Endothelial cell of umbilical vein (primary cell): ENCODE data around the gene CTDSPL. TPM values are rescaled to one million over a fixed set of nuclear protein-coding genes. Genes with fewer than 3 reads are reported as not detected.

Source experiments
- BruUV-seq: library from RNA; stranded (reverse); fragments of 400-500 nt; replicated peaks from 2 replicates; lab custom pipeline; 2021; lab: Mats Ljungman, UMichigan
- CTCF ChIA-PET: fragments of 300-600, 350-600 bp; sonication (Branson Sonifier 250); formaldehyde crosslinking; loops from one replicate; lab custom pipeline; 2021; ENCODE audit warnings: antibody characterized with exemption, inconsistent platforms; lab: Charles Lee
- POLR2A ChIA-PET: fragments of 300-600, 350-600 bp; sonication (Branson Sonifier 250); formaldehyde crosslinking; loops from one replicate; lab custom pipeline; 2021; ENCODE audit warnings: antibody characterized with exemption, inconsistent platforms; lab: Charles Lee
- DNase-seq: peaks from one replicate; pipeline ENCODE4 v3.0.0-alpha.2; 2011; ENCODE audit warnings: low read depth, low spot score
- FAIRE-seq: peaks from 2 replicates; lab custom pipeline; 2011; peaks lifted over from hg19 to GRCh38; lab: Jason Lieb, UNC
- H2AFZ ChIP-seq: 2 replicates; pipeline ENCODE4 v1.6.0; 2012; ENCODE audit warnings: low read depth, low read length, control low read depth, inconsistent platforms
- H3K27ac ChIP-seq: 2 replicates; pipeline ENCODE4 v1.5.1; 2011; ENCODE audit warnings: low read depth, mild to moderate bottlenecking, control low read depth, low read length, moderate library complexity; ENCODE audit not compliant: insufficient read depth
- H3K27me3 ChIP-seq, 2 experiments: 2 replicates each; pipeline versions ENCODE4 v1.6.0 to v1.6.1; 2011; ENCODE audit warnings: low read length in 2 of 2, mixed read lengths in 1 of 2; ENCODE audit not compliant: control insufficient read depth in 2 of 2, insufficient read depth in 2 of 2
- H3K36me3 ChIP-seq, 2 experiments: 2 replicates in 1 of 2; 3 replicates in 1 of 2; pipeline ENCODE4 v1.5.1; 2011; ENCODE audit warnings: low read length in 2 of 2, mild to moderate bottlenecking in 1 of 2, moderate library complexity in 1 of 2; ENCODE audit not compliant: control insufficient read depth in 2 of 2, insufficient read depth in 2 of 2; ENCODE audit errors: extremely low read depth in 1 of 2
- H3K4me1 ChIP-seq: 3 replicates; pipeline ENCODE4 v1.5.1; 2011; ENCODE audit warnings: mild to moderate bottlenecking, low read length; ENCODE audit not compliant: control insufficient read depth, insufficient read depth; ENCODE audit errors: extremely low read depth
- H3K4me2 ChIP-seq: 2 replicates; pipeline ENCODE4 v1.6.1; 2011; ENCODE audit warnings: low read length, control low read depth, mixed read lengths; ENCODE audit not compliant: insufficient read depth
- H3K4me3 ChIP-seq, 3 experiments: fragments of 200-600 bp in 1 of 3; sonication (generic), shearing (Covaris generic) in 1 of 3; replicated peaks in 1 of 3; 2 replicates each; pipeline ENCODE4 v1.5.1; 2011 to 2016; ENCODE audit warnings: control low read depth in 3 of 3, low read length in 3 of 3, mild to moderate bottlenecking in 2 of 3, inconsistent platforms in 1 of 3, low read depth in 1 of 3, moderate library complexity in 1 of 3; ENCODE audit not compliant: insufficient read depth in 1 of 3
- H3K79me2 ChIP-seq: 2 replicates; pipeline ENCODE4 v1.6.0; 2012; ENCODE audit warnings: low read length, inconsistent platforms; ENCODE audit not compliant: control insufficient read depth, insufficient read depth
- H3K9ac ChIP-seq: replicated peaks from 2 replicates; pipeline ENCODE3; 2011; ENCODE audit warnings: low read length, control low read depth; ENCODE audit not compliant: insufficient read depth; ENCODE audit errors: extremely low read depth
- H3K9me1 ChIP-seq: replicated peaks from 3 replicates; pipeline ENCODE4 v1.6.0; 2011; ENCODE audit warnings: mild to moderate bottlenecking, low read length; ENCODE audit not compliant: control insufficient read depth, insufficient read depth; ENCODE audit errors: extremely low read depth
- H3K9me3 ChIP-seq: replicated peaks from 2 replicates; pipeline ENCODE4 v1.5.1; 2012; ENCODE audit warnings: low read length, inconsistent platforms; ENCODE audit not compliant: control insufficient read depth, insufficient read depth
- H4K20me1 ChIP-seq: replicated peaks from 2 replicates; pipeline ENCODE3; 2011; ENCODE audit warnings: mild to moderate bottlenecking, low read length; ENCODE audit not compliant: control insufficient read depth, insufficient read depth; ENCODE audit errors: extremely low read depth
- CTCF ChIP-seq, 2 donors: IDR thresholded peaks; 1 replicate in 1 of 2; 2 replicates in 1 of 2; pipeline ENCODE4 v1.5.1; 2011; ENCODE audit warnings: low read length in 2 of 2, mild to moderate bottlenecking in 2 of 2, moderate library complexity in 2 of 2, control low read depth in 1 of 2, inconsistent platforms in 1 of 2, low read depth in 1 of 2; ENCODE audit not compliant: insufficient read depth in 1 of 2; ENCODE audit errors: extremely low read depth in 1 of 2
- EZH2 ChIP-seq: IDR thresholded peaks from 2 replicates; pipeline ENCODE4 v1.6.1; 2012; ENCODE audit warnings: borderline replicate concordance, low read depth, mild to moderate bottlenecking, moderate library complexity, low read length, inconsistent platforms; ENCODE audit not compliant: severe bottlenecking
- FOS ChIP-seq: IDR thresholded peaks from 2 replicates; pipeline ENCODE4 v1.6.1; 2011; ENCODE audit warnings: mild to moderate bottlenecking, low read length, moderate library complexity, borderline replicate concordance; ENCODE audit not compliant: insufficient read depth
- GATA2 ChIP-seq: IDR thresholded peaks from 2 replicates; pipeline ENCODE4 v1.7.0; 2011; ENCODE audit warnings: low read depth, mild to moderate bottlenecking, moderate library complexity, mixed read lengths, low read length; ENCODE audit not compliant: insufficient read length, insufficient read depth
- JUN ChIP-seq: IDR thresholded peaks from 2 replicates; pipeline ENCODE4 v1.6.1; 2011; ENCODE audit warnings: borderline replicate concordance, low read depth; ENCODE audit not compliant: insufficient read length, insufficient read depth
- MAX ChIP-seq: IDR thresholded peaks from 2 replicates; pipeline ENCODE4 v1.6.1; 2011; ENCODE audit not compliant: insufficient read depth, insufficient read length
- MYC ChIP-seq: IDR thresholded peaks from one replicate; pipeline ENCODE4 v1.6.1; 2011; ENCODE audit warnings: mild to moderate bottlenecking, low read depth, low read length
- POLR2A ChIP-seq: IDR thresholded peaks from 2 replicates; pipeline ENCODE4 v1.6.1; 2012; ENCODE audit warnings: low read depth, mild to moderate bottlenecking, control low read depth, low read length
- POLR2AphosphoS5 ChIP-seq: IDR thresholded peaks from 2 replicates; pipeline ENCODE4 v1.6.1; 2012; ENCODE audit warnings: low read depth, mild to moderate bottlenecking, control low read depth, low read length, moderate library complexity; ENCODE audit not compliant: insufficient read depth
- dilution Hi-C: fragments of 300-500 bp; cut with MboI; formaldehyde crosslinking; loops from one replicate; pipeline ENCODE4 v1.15.0; 2019; ENCODE audit warnings: low sequenced_read_pairs; ENCODE audit not compliant: extremely low pct_ligation_motif_present
- intact Hi-C: fragments of 100-400 bp; cut with micrococcal nuclease; formaldehyde crosslinking; loops from one replicate; pipeline ENCODE4 v1.10.0; 2022
- polyA plus RNA-seq, 4 experiments: library from polyadenylated mRNA; depleted of rRNA in 3 of 4; stranded (reverse) in 3 of 4; unstranded in 1 of 4; fragments of >200 nt; gene quantifications; 2 replicates each; pipeline versions ENCODE4 v1.2.1 to v1.2.3, GENCODE V29; 2011 to 2012; ENCODE audit warnings: missing spikeins in 1 of 4
- total RNA-seq: library from RNA; stranded (reverse); gene quantifications from 2 replicates; pipeline ENCODE4 v1.2.3, GENCODE V29; 2021

Gene CTDSPL
- total and polyA plus RNA-seq, 2 donors (not counting 3 experiments of a cell fraction or from before 2014, with no cell fraction given): 30.1 to 43.2 TPM

- Histone ChIP-seq H3K4me2 (no peak overlapping the region), H3K9me3 (no peaks in the 10 kb centered on the region), H3K27ac (no peak overlapping the region), H3K27me3 (no peaks in the 10 kb centered on the region), H3K4me3 (no peak overlapping the region), H4K20me1 (no peaks in the 10 kb centered on the region), H3K9ac (no peak overlapping the region), H2AFZ (no peak overlapping the region), H3K4me1 (peaks cover 43% of the 10 kb centered on the region), H3K79me2 (no peaks in the 10 kb centered on the region), H3K9me1 (no peaks in the 10 kb centered on the region), H3K36me3 (no peaks in the 10 kb centered on the region)
- BruUV-seq: no TSS peak
- intact Hi-C loops (no loop called here), dilution Hi-C loops (no loop called here)
- TF ChIP-seq POLR2A: no peak
- no peak for TF ChIP-seq MYC
- no peak for TF ChIP-seq CTCF (IDR thresholded peaks at IDR 0.05; ENCODE audit: extremely low read depth in 1 of 2, insufficient read depth in 1 of 2, low read depth in 1 of 2, low read length in 2 of 2)
- TF ChIP-seq MAX: no peak
- TF ChIP-seq FOS: no peak
- TF ChIP-seq EZH2: no peak
- no peak for TF ChIP-seq JUN
- no peak for TF ChIP-seq GATA2
- TF ChIP-seq POLR2AphosphoS5: no peak
- POLR2A ChIA-PET: no interaction called here
- DNase-seq (no peak), FAIRE-seq (no peak)
- CTCF ChIA-PET: no interaction called here
Measured at GRCh38 chr3:37903320-37903719, 41.6 kb downstream of the CTDSPL start.
